K562 (cell line): Measurements from ENCODE around the gene GLRX3. TPM values are rescaled to one million over a fixed set of nuclear protein-coding genes. Genes with fewer than 3 reads are reported as not detected.

Source experiments
- HMGXB4 ChIP-seq: sonication (generic); formaldehyde crosslinking; IDR thresholded peaks from 2 replicates; pipeline ENCODE4 v1.8.1; 2023; ENCODE audit warnings: mild to moderate bottlenecking, missing genetic modification reagents
- MCM3 ChIP-seq: fragments of 450-650 bp; IDR thresholded peaks from 2 replicates; pipeline ENCODE4 v1.6.1; 2016
- NR3C1 ChIP-seq: sonication (generic); formaldehyde crosslinking; IDR thresholded peaks from 2 replicates; pipeline ENCODE4 v1.8.1; 2022; ENCODE audit warnings: missing genetic modification reagents
- RAD21 ChIP-seq, 2 experiments: fragments of 250-450 bp in 1 of 2; fragments of 450-650 bp in 1 of 2; sonication (Bioruptor Pico) in 1 of 2; formaldehyde crosslinking in 1 of 2; IDR thresholded peaks in 1 of 2; conservative IDR thresholded peaks in 1 of 2; 2 replicates each; pipeline versions ENCODE4 v1.4.0 to v1.8.0; 2020 to 2022; ENCODE audit warnings: mild to moderate bottlenecking in 2 of 2, moderate library complexity in 1 of 2
- TAF7 ChIP-seq: fragments of 450-650 bp; IDR thresholded peaks from 2 replicates; pipeline ENCODE4 v1.6.1; 2016; ENCODE audit warnings: missing genetic modification characterization, missing compliant biosample characterization
- ZNF347 ChIP-seq: fragments of 450-650 bp; formaldehyde crosslinking; IDR thresholded peaks from 2 replicates; pipeline ENCODE4 v1.4.0; 2020; ENCODE audit warnings: low read depth, mild to moderate bottlenecking, moderate library complexity
- ZSCAN29 ChIP-seq: fragments of 450-650 bp; IDR thresholded peaks from 2 replicates; pipeline ENCODE4 v1.6.1; 2017
- polyA plus RNA-seq, 8 experiments: library from polyadenylated mRNA; depleted of rRNA in 4 of 8; stranded (reverse) in 5 of 8; unstranded in 3 of 8; fragments of >200 nt; fragmentation: Nextera tagmentation in 2 of 8; fragmentation: Illumina TruSeq in 1 of 8; extraction: Ambion mirVana in 2 of 8; extraction: Trizol in 1 of 8; gene quantifications; 2 replicates each; pipeline versions ENCODE4 v1.2.1 to v1.2.3, GENCODE V29; 2011 to 2014; ENCODE audit warnings: inconsistent platforms in 1 of 8, missing spikeins in 1 of 8
- total RNA-seq, 7 experiments: library from RNA; depleted of rRNA in 6 of 7; stranded (reverse); fragments of >200 nt in 6 of 7; fragmentation: Illumina TruSeq in 2 of 7; extraction: Trizol in 2 of 7; gene quantifications; 2 replicates each; pipeline versions ENCODE4 v1.2.1 to v1.2.3, GENCODE V29; 2011 to 2021; ENCODE audit warnings: low replicate concordance in 1 of 7
- TF ChIP-seq, protein P1 (sequence below): fragments of 450-650 bp; IDR thresholded peaks from 2 replicates; pipeline ENCODE4 v1.6.1; 2016; ENCODE audit warnings: borderline replicate concordance

The GLRX3 gene
- total and polyA plus RNA-seq, 9 of the 15 experiments (the other 6 are each of a cell fraction or from before 2014, with no cell fraction given) = 115 to 190 (median 169) TPM

GRCh38 chr10:130167707-130168106 lies 31.5 kb downstream of the GLRX3 start (continued):
- TF ChIP-seq HMGXB4 (CRISPR knock-in tag) = no peak
- no peak for TF ChIP-seq ZNF347 (CRISPR knock-in tag)
- TF ChIP-seq MCM3 = no peak
- TF ChIP-seq RAD21 (CRISPR knock-in tag; conservative IDR thresholded peaks at IDR 0.05 in 1 of 2, IDR thresholded peaks at IDR 0.05 in 1 of 2) = no peak
- TF ChIP-seq NR3C1 = no peak
- TF ChIP-seq, protein P1, sequence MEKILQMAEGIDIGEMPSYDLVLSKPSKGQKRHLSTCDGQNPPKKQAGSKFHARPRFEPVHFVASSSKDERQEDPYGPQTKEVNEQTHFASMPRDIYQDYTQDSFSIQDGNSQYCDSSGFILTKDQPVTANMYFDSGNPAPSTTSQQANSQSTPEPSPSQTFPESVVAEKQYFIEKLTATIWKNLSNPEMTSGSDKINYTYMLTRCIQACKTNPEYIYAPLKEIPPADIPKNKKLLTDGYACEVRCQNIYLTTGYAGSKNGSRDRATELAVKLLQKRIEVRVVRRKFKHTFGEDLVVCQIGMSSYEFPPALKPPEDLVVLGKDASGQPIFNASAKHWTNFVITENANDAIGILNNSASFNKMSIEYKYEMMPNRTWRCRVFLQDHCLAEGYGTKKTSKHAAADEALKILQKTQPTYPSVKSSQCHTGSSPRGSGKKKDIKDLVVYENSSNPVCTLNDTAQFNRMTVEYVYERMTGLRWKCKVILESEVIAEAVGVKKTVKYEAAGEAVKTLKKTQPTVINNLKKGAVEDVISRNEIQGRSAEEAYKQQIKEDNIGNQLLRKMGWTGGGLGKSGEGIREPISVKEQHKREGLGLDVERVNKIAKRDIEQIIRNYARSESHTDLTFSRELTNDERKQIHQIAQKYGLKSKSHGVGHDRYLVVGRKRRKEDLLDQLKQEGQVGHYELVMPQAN = no peak
- TF ChIP-seq ZSCAN29 = no peak
- no peak for TF ChIP-seq TAF7
